ENCODE measurements around the gene FBXL13. TPM values are rescaled to one million over a fixed set of nuclear protein-coding genes. Genes with fewer than 3 reads are reported as not detected.

Gene FBXL13
- total RNA-seq, 1 donor from 2014 or later, result 0.45 TPM

DNA sequence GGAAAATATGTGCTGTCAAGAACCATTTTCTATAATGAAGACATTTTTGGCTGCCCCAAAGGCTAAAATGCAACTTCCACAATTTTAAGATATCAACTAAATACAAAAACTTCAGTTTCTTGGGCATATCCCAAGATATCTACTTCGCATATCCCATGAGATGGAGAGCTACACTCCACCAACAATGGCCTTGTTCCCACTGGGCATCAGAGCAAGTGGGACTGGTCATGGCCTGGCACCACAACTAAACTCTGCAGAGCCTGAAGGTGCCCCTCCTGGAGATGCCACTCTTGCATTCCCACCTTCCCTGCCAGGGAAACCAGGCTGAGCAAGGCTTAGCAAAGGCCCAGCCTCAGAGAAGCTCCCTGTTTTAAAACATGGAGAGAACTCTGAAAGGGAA, 237.6 kb downstream of the FBXL13 start:
- H3K9me3 Mint-ChIP-seq (ENCODE audit: low read depth), result no peaks in the 10 kb centered on the region
- H3K36me3 Mint-ChIP-seq (ENCODE audit: low read depth), result no peaks in the 10 kb centered on the region
- H3K27me3 Mint-ChIP-seq (ENCODE audit: low read depth), result no peaks in the 10 kb centered on the region
- no peak for DNase-seq (ENCODE audit: low spot score)
- H3K4me3 Mint-ChIP-seq (ENCODE audit: unreplicated experiment), result no peak overlapping the region
- H3K27ac Mint-ChIP-seq (ENCODE audit: unreplicated experiment), result peak overlapping the region; percentile 88
- TF ChIP-seq, protein P1, sequence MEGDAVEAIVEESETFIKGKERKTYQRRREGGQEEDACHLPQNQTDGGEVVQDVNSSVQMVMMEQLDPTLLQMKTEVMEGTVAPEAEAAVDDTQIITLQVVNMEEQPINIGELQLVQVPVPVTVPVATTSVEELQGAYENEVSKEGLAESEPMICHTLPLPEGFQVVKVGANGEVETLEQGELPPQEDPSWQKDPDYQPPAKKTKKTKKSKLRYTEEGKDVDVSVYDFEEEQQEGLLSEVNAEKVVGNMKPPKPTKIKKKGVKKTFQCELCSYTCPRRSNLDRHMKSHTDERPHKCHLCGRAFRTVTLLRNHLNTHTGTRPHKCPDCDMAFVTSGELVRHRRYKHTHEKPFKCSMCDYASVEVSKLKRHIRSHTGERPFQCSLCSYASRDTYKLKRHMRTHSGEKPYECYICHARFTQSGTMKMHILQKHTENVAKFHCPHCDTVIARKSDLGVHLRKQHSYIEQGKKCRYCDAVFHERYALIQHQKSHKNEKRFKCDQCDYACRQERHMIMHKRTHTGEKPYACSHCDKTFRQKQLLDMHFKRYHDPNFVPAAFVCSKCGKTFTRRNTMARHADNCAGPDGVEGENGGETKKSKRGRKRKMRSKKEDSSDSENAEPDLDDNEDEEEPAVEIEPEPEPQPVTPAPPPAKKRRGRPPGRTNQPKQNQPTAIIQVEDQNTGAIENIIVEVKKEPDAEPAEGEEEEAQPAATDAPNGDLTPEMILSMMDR (IDR thresholded peaks at IDR 0.05), result no peak
- H3K4me1 Mint-ChIP-seq (ENCODE audit: low read depth), result peaks cover 54% of the 10 kb centered on the region

DNA sequence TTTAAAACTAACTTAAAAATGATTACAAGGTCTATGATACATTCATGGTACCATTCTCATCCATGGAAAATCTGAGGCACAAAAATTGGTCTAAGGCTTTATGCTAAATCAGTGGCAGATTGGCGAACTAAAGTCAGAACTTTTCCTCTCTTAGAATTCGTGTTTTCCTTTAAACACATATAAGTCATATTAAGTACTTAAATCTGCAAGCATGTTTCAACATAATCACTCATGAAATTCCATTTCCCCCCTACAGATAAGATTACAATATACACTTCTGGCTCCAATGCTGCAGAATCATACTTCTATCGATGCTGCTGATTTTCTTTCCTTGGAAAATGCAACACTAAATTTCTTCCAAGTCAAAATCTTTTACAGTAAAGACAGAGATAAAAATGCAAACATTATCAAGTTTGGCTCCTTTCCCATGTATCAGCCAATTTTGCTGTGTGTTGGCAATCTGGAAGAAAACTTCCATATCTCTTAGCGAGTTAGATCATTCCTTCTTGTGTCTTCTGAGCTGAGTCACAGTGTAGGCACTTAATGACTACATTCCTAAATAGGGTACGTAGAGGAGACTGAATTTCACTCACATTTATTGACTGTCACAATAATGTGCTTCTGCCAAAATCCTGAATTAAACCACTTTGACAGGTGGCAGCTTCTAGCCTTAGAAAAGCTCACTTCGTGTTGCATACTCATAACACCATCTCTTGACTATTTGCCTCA, 238.2 kb downstream of the FBXL13 start:
- H3K27me3 Mint-ChIP-seq (ENCODE audit: low read depth), result no peaks in the 10 kb centered on the region
- TF ChIP-seq, protein P1 (IDR thresholded peaks at IDR 0.05), result no peak
- no peaks in the 10 kb centered on the region for H3K36me3 Mint-ChIP-seq (ENCODE audit: low read depth)
- H3K27ac Mint-ChIP-seq (ENCODE audit: unreplicated experiment), result peak overlapping the region; percentile 88
- H3K4me1 Mint-ChIP-seq (ENCODE audit: low read depth), result peaks cover 54% of the 10 kb centered on the region
- H3K9me3 Mint-ChIP-seq (ENCODE audit: low read depth), result no peaks in the 10 kb centered on the region
- H3K4me3 Mint-ChIP-seq (ENCODE audit: unreplicated experiment), result no peak overlapping the region
- DNase-seq (ENCODE audit: low spot score), result no peak

DNA sequence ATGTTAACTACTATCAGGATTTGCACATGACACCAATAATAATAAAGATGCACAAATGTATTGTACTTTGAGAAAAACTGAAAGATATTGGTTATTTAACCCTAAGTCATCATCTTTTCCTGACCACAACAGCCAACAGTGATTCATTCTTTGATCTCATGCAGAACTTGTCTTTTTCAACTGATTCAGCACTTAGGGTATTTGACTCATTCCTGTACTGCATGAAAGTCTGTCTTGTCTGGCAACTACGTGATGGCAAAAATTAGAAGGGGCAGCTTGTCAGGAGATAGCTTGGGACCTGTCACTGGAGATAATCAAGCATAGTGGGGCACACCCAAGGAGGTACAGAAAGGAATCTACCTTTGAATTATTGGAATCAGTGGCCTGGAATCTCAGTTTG, 239.6 kb downstream of the FBXL13 start:
- no peak for DNase-seq (ENCODE audit: low spot score)
- H3K9me3 Mint-ChIP-seq (ENCODE audit: low read depth), result no peaks in the 10 kb centered on the region
- no peaks in the 10 kb centered on the region for H3K27me3 Mint-ChIP-seq (ENCODE audit: low read depth)
- peaks cover 5% of the 10 kb centered on the region for H3K36me3 Mint-ChIP-seq (ENCODE audit: low read depth)
- no peak overlapping the region for H3K4me3 Mint-ChIP-seq (ENCODE audit: unreplicated experiment)
- H3K27ac Mint-ChIP-seq (ENCODE audit: unreplicated experiment), result peak overlapping the region; percentile 58
- H3K4me1 Mint-ChIP-seq (ENCODE audit: low read depth), result peaks cover 46% of the 10 kb centered on the region
- TF ChIP-seq, protein P1 (IDR thresholded peaks at IDR 0.05), result no peak

- H3K4me1 Mint-ChIP-seq (ENCODE audit: low read depth), result peaks cover 43% of the 10 kb centered on the region
- no peak overlapping the region for H3K4me3 Mint-ChIP-seq (ENCODE audit: unreplicated experiment)
- H3K9me3 Mint-ChIP-seq (ENCODE audit: low read depth), result no peaks in the 10 kb centered on the region
- TF ChIP-seq, protein P1 (IDR thresholded peaks at IDR 0.05), result no peak
- peak overlapping the region; percentile 4 for H3K27ac Mint-ChIP-seq (ENCODE audit: unreplicated experiment)
- peaks cover 7% of the 10 kb centered on the region for H3K36me3 Mint-ChIP-seq (ENCODE audit: low read depth)
- H3K27me3 Mint-ChIP-seq (ENCODE audit: low read depth), result no peaks in the 10 kb centered on the region
- no peak for DNase-seq (ENCODE audit: low spot score)
Measured at GRCh38 chr7:102834466-102834865, 240.1 kb downstream of the FBXL13 start.

GRCh38 chr7:102833343-102833742, 241.3 kb downstream of the FBXL13 start:
- H3K27ac Mint-ChIP-seq (ENCODE audit: unreplicated experiment), result no peak overlapping the region
- DNase-seq (ENCODE audit: low spot score), result no peak
- no peaks in the 10 kb centered on the region for H3K27me3 Mint-ChIP-seq (ENCODE audit: low read depth)
- TF ChIP-seq, protein P1 (IDR thresholded peaks at IDR 0.05), result no peak
- peaks cover 11% of the 10 kb centered on the region for H3K36me3 Mint-ChIP-seq (ENCODE audit: low read depth)
- no peak overlapping the region for H3K4me3 Mint-ChIP-seq (ENCODE audit: unreplicated experiment)
- no peaks in the 10 kb centered on the region for H3K9me3 Mint-ChIP-seq (ENCODE audit: low read depth)
- H3K4me1 Mint-ChIP-seq (ENCODE audit: low read depth), result peaks cover 43% of the 10 kb centered on the region

Measured in chondrocyte (in vitro differentiated cells).